ENCODE results near the gene HECW1.

Gene HECW1

DNA sequence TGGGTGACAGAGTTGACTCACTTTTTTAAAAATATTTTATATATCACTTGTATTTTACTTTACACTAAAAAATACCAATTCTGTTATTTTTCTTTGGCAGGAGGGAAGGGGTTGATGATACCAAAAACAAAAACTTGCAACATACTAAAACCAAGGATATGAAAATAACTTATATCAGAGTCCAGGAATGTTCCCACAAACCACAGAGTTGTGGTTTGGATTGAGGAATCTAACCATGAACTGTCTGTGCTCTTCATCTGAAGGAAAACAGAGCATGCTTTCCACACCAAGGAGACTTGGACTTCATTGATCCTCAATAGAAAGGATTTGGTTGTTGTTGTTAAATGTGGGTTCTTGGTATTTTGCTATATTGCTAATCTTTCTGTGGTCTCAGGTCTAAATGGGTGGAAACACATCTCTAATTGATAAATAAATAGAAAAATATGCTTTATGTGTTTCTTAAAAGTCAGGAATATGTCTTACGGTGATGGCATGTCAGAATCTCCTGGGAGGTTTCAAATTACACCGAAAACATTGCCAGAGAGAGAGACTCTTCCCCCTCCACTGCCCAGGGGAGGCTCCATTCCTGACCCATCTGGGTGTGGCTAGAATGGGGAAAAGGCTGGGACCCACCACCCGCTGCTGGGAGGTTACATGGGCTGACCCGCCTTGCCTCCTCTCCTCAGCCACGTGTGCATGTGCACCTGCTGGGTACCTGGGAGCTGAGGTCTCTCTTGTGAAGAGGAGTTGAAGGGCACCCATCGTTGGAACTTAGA is 423.6 kb downstream of the HECW1 start:
- TF ChIP-seq, protein P1, sequence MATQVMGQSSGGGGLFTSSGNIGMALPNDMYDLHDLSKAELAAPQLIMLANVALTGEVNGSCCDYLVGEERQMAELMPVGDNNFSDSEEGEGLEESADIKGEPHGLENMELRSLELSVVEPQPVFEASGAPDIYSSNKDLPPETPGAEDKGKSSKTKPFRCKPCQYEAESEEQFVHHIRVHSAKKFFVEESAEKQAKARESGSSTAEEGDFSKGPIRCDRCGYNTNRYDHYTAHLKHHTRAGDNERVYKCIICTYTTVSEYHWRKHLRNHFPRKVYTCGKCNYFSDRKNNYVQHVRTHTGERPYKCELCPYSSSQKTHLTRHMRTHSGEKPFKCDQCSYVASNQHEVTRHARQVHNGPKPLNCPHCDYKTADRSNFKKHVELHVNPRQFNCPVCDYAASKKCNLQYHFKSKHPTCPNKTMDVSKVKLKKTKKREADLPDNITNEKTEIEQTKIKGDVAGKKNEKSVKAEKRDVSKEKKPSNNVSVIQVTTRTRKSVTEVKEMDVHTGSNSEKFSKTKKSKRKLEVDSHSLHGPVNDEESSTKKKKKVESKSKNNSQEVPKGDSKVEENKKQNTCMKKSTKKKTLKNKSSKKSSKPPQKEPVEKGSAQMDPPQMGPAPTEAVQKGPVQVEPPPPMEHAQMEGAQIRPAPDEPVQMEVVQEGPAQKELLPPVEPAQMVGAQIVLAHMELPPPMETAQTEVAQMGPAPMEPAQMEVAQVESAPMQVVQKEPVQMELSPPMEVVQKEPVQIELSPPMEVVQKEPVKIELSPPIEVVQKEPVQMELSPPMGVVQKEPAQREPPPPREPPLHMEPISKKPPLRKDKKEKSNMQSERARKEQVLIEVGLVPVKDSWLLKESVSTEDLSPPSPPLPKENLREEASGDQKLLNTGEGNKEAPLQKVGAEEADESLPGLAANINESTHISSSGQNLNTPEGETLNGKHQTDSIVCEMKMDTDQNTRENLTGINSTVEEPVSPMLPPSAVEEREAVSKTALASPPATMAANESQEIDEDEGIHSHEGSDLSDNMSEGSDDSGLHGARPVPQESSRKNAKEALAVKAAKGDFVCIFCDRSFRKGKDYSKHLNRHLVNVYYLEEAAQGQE (IDR thresholded peaks at IDR 0.05; ENCODE audit: insufficient read depth in 1 of 2, low read depth in 2 of 2, low read length in 2 of 2): no peak
- TF ChIP-seq TAF1 (IDR thresholded peaks at IDR 0.05; ENCODE audit: borderline replicate concordance, insufficient read depth, low read length) (no peak), POLR2AphosphoS5 (IDR thresholded peaks at IDR 0.05; ENCODE audit: low read depth, low read length) (no peak), FOXP2 (optimal IDR thresholded peaks at IDR 0.05; ENCODE audit: borderline replicate concordance, extremely low read depth, extremely low read length, insufficient read depth) (no peak), SIN3A (IDR thresholded peaks at IDR 0.05; ENCODE audit: borderline replicate concordance, insufficient read depth, low read length) (no peak)

- TF ChIP-seq SIN3A (IDR thresholded peaks at IDR 0.05; ENCODE audit: borderline replicate concordance, insufficient read depth, low read length) (no peak), POLR2AphosphoS5 (IDR thresholded peaks at IDR 0.05; ENCODE audit: low read depth, low read length) (no peak), TAF1 (IDR thresholded peaks at IDR 0.05; ENCODE audit: borderline replicate concordance, insufficient read depth, low read length) (no peak), FOXP2 (optimal IDR thresholded peaks at IDR 0.05; ENCODE audit: borderline replicate concordance, extremely low read depth, extremely low read length, insufficient read depth) (no peak)
- TF ChIP-seq, protein P1 (IDR thresholded peaks at IDR 0.05; ENCODE audit: insufficient read depth in 1 of 2, low read depth in 2 of 2, low read length in 2 of 2): no peak
These were observed 424.3 kb downstream of the HECW1 start for GRCh38 chr7:43536773-43537172.

- TF ChIP-seq, protein P1 (IDR thresholded peaks at IDR 0.05; ENCODE audit: insufficient read depth in 1 of 2, low read depth in 2 of 2, low read length in 2 of 2): no peak
- TF ChIP-seq FOXP2 (optimal IDR thresholded peaks at IDR 0.05; ENCODE audit: borderline replicate concordance, extremely low read depth, extremely low read length, insufficient read depth): no peak
- no peak for TF ChIP-seq TAF1 (IDR thresholded peaks at IDR 0.05; ENCODE audit: borderline replicate concordance, insufficient read depth, low read length)
- no peak for TF ChIP-seq POLR2AphosphoS5 (IDR thresholded peaks at IDR 0.05; ENCODE audit: low read depth, low read length)
- TF ChIP-seq SIN3A (IDR thresholded peaks at IDR 0.05; ENCODE audit: borderline replicate concordance, insufficient read depth, low read length): no peak
These were observed 425.4 kb downstream of the HECW1 start for GRCh38 chr7:43537765-43538403.

- TF ChIP-seq TAF1 (IDR thresholded peaks at IDR 0.05; ENCODE audit: borderline replicate concordance, insufficient read depth, low read length) (no peak), FOXP2 (optimal IDR thresholded peaks at IDR 0.05; ENCODE audit: borderline replicate concordance, extremely low read depth, extremely low read length, insufficient read depth) (no peak)
- TF ChIP-seq, protein P1 (IDR thresholded peaks at IDR 0.05; ENCODE audit: insufficient read depth in 1 of 2, low read depth in 2 of 2, low read length in 2 of 2): no peak
These were observed 425.9 kb downstream of the HECW1 start for GRCh38 chr7:43538404-43538771.
